ENCODE measurements around the gene MMP13.
"Not testable (repeated sequence)": the region's sequence is repeated elsewhere in the genome, so short reads cannot be mapped to it uniquely, and the experiment has no call there.

The MMP13 gene

GRCh38 chr11:102955624-102956023, at the start of gene MMP13:
Gene MMP13, minus strand, starts transcription at chr11:102955732. Its CDS starts 27 bp downstream, at chr11:102955705.
- DNase-seq (ENCODE audit: low read depth in 1 of 2, low spot score in 1 of 2), result no peak

GRCh38 chr11:103004234-103004633, 48.7 kb upstream of the MMP13 start:
- DNase-seq (ENCODE audit: low read depth in 1 of 2, low spot score in 1 of 2), result not testable (repeated sequence)

GRCh38 chr11:102994105-102994504, 38.6 kb upstream of the MMP13 start:
- no peak for DNase-seq (ENCODE audit: low read depth in 1 of 2, low spot score in 1 of 2)

- no peak for DNase-seq (ENCODE audit: low read depth in 1 of 2, low spot score in 1 of 2)
These were observed 36.2 kb upstream of the MMP13 start for GRCh38 chr11:102991776-102992175.

- no peak for DNase-seq (ENCODE audit: low read depth in 1 of 2, low spot score in 1 of 2)
These were observed 34.6 kb upstream of the MMP13 start for GRCh38 chr11:102990145-102990544.

GRCh38 chr11:102989379-102990047, 34.0 kb upstream of the MMP13 start:
- no peak for DNase-seq (ENCODE audit: low read depth in 1 of 2, low spot score in 1 of 2)

- no peak for DNase-seq (ENCODE audit: low read depth in 1 of 2, low spot score in 1 of 2)
These were observed 31.3 kb upstream of the MMP13 start for GRCh38 chr11:102986815-102987214.

- no peak for DNase-seq (ENCODE audit: low read depth in 1 of 2, low spot score in 1 of 2)
These were observed 30.3 kb upstream of the MMP13 start for GRCh38 chr11:102985850-102986249.

GRCh38 chr11:102983486-102983885, 28.0 kb upstream of the MMP13 start:
- no peak for DNase-seq (ENCODE audit: low read depth in 1 of 2, low spot score in 1 of 2)

GRCh38 chr11:102981324-102981910, 25.9 kb upstream of the MMP13 start:
- DNase-seq (ENCODE audit: low read depth in 1 of 2, low spot score in 1 of 2), result no peak

GRCh38 chr11:102974552-102975280, 19.2 kb upstream of the MMP13 start:
- no peak for DNase-seq (ENCODE audit: low read depth in 1 of 2, low spot score in 1 of 2)

GRCh38 chr11:102973698-102974097, 18.2 kb upstream of the MMP13 start:
- not testable (repeated sequence) for DNase-seq (ENCODE audit: low read depth in 1 of 2, low spot score in 1 of 2)

- no peak for DNase-seq (ENCODE audit: low read depth in 1 of 2, low spot score in 1 of 2)
These were observed 17.3 kb upstream of the MMP13 start for GRCh38 chr11:102972853-102973252.

GRCh38 chr11:102971766-102972165, 16.2 kb upstream of the MMP13 start:
- DNase-seq (ENCODE audit: low read depth in 1 of 2, low spot score in 1 of 2), result no peak

GRCh38 chr11:102967497-102967896, 12.0 kb upstream of the MMP13 start:
- no peak for DNase-seq (ENCODE audit: low read depth in 1 of 2, low spot score in 1 of 2)

GRCh38 chr11:102966011-102966410, 10.5 kb upstream of the MMP13 start:
- DNase-seq (ENCODE audit: low read depth in 1 of 2, low spot score in 1 of 2), result no peak

GRCh38 chr11:102964867-102965266, 9.3 kb upstream of the MMP13 start:
- DNase-seq (ENCODE audit: low read depth in 1 of 2, low spot score in 1 of 2), result no peak

- DNase-seq (ENCODE audit: low read depth in 1 of 2, low spot score in 1 of 2), result no peak
These were observed 2.4 kb upstream of the MMP13 start for GRCh38 chr11:102957953-102958352.

- no peak for DNase-seq (ENCODE audit: low read depth in 1 of 2, low spot score in 1 of 2)
These were observed 4.9 kb downstream of the MMP13 start for GRCh38 chr11:102950622-102951081.

- no peak for DNase-seq (ENCODE audit: low read depth in 1 of 2, low spot score in 1 of 2)
These were observed 9.3 kb downstream of the MMP13 start for GRCh38 chr11:102946237-102946636.

- DNase-seq (ENCODE audit: low read depth in 1 of 2, low spot score in 1 of 2), result no peak
These were observed 14.6 kb downstream of the MMP13 start for GRCh38 chr11:102940714-102941588.

All from activated T-helper 1 cell treated with anti-CD3 and anti-CD28 coated beads, Interleukin-2, amount 50 U/mL, for 16 hours (primary cell).